AG04449 (cell line): ENCODE results near the gene MPV17.

Experiments
- CTCF ChIA-PET: fragments of 350-600 bp; formaldehyde crosslinking; extraction: SDS; loops from one replicate; lab custom pipeline; 2021; ENCODE audit warnings: antibody characterized with exemption; lab: Yijun Ruan, JAX
- POLR2A ChIA-PET: fragments of 400-600, 350-600 bp; formaldehyde crosslinking; extraction: SDS; loops from one replicate; lab custom pipeline; 2020; ENCODE audit warnings: antibody characterized with exemption, inconsistent platforms; lab: Yijun Ruan, JAX
- DNase-seq: peaks from one replicate; pipeline ENCODE4 v3.0.0-alpha.2; 2010; ENCODE audit warnings: low read depth, low spot score
- H3K4me3 ChIP-seq: 2 replicates; pipeline ENCODE4 v1.5.1; 2011; ENCODE audit warnings: low read depth, mild to moderate bottlenecking, control low read depth, low read length
- CTCF ChIP-seq: IDR thresholded peaks from one replicate; pipeline ENCODE4 v1.5.1; 2011; ENCODE audit warnings: mild to moderate bottlenecking, moderate library complexity, low read length, control low read depth, inconsistent platforms; ENCODE audit not compliant: insufficient read depth; ENCODE audit errors: missing control alignments

The MPV17 gene

GRCh38 chr2:27307545-27308358 is 15.1 kb downstream of the MPV17 start:
- no peak for TF ChIP-seq CTCF
- CTCF ChIA-PET: interaction anchor here (3.0 kb wide), 1 partner anchor 13 kb away, joined by 11 read pairs; no protein-coding TSS in a partner anchor
- DNase-seq: no peak
- POLR2A ChIA-PET: no interaction called here
- no peak overlapping the region for H3K4me3 ChIP-seq

GRCh38 chr2:27307287-27307544 is 15.7 kb downstream of the MPV17 start:
- CTCF ChIA-PET: interaction anchor here (3.0 to 6.7 kb wide), 2 partner anchors 13 to 14 kb away, joined by 11 to 94 read pairs; partner anchors contain the start of gene MPV17
- no peak for TF ChIP-seq CTCF
- POLR2A ChIA-PET: no interaction called here
- H3K4me3 ChIP-seq: no peak overlapping the region
- DNase-seq: no peak

- POLR2A ChIA-PET: no interaction called here
- H3K4me3 ChIP-seq: no peak overlapping the region
- DNase-seq: no peak
- CTCF ChIA-PET: interaction anchor here (6.7 to 8.1 kb wide), 3 partner anchors 14 to 208 kb away, joined by 94 to 155 read pairs (median 104); partner anchors contain the start of gene MPV17
- TF ChIP-seq CTCF: no peak
Observed at GRCh38 chr2:27306573-27307286, 16.2 kb downstream of the MPV17 start.

- no peak overlapping the region for H3K4me3 ChIP-seq
- TF ChIP-seq CTCF: no peak
- ChIA-PET CTCF (interaction anchor here (1.3 to 8.1 kb wide), 4 partner anchors 14 to 208 kb away, joined by 5 to 155 read pairs (median 99); partner anchors contain the start of gene MPV17), POLR2A (no interaction called here)
- DNase-seq: no peak
Observed at GRCh38 chr2:27306136-27306535, 16.8 kb downstream of the MPV17 start.

GRCh38 chr2:27305516-27305915 is 17.4 kb downstream of the MPV17 start:
- no peak for TF ChIP-seq CTCF
- ChIA-PET POLR2A (no interaction called here), CTCF (interaction anchor here (0.9 to 8.1 kb wide), 7 partner anchors 13 to 207 kb away, joined by 3 to 155 read pairs (median 5); partner anchors contain the start of genes MPV17 and TRIM54)
- no peak overlapping the region for H3K4me3 ChIP-seq
- no peak for DNase-seq

- POLR2A ChIA-PET: no interaction called here
- H3K4me3 ChIP-seq: no peak overlapping the region
- CTCF ChIA-PET: interaction anchor here (0.7 to 8.1 kb wide), 12 partner anchors 9 to 206 kb away, joined by 3 to 155 read pairs (median 21); partner anchors contain the start of genes MPV17, SLC30A3 and TRIM54
- no peak for DNase-seq
- TF ChIP-seq CTCF: no peak
Observed at GRCh38 chr2:27304488-27305240, 18.2 kb downstream of the MPV17 start.
